Esophagus squamous epithelium (tissue), 5 donors: ENCODE results near the gene KLHL7. TPM values are rescaled to one million over a fixed set of nuclear protein-coding genes. Genes with fewer than 3 reads are reported as not detected.
"Not testable (repeated sequence)": the region's sequence is repeated elsewhere in the genome, so short reads cannot be mapped to it uniquely, and the experiment has no call there.

Source experiments
- DNase-seq: peaks from one replicate; lab custom pipeline; 2025; lab: John Stamatoyannopoulos, UW
- H3K27ac ChIP-seq, 4 donors: fragments of 200-600 bp; sonication (generic); one replicate each; pipeline ENCODE4 v1.5.1; 2016 to 2019; ENCODE audit warnings: mild to moderate bottlenecking in 1 of 4
- H3K27me3 ChIP-seq, 4 donors: fragments of 200-600 bp; sonication (generic); 1 replicate in 3 of 4; 2 replicates in 1 of 4; pipeline versions ENCODE4 v1.5.1 to v1.6.0; 2017 to 2021; ENCODE audit warnings: antibody characterized with exemption in 1 of 4
- H3K36me3 ChIP-seq, 3 donors: fragments of 200-600 bp; sonication (generic); one replicate each; pipeline ENCODE4 v1.5.1; 2016 to 2019
- H3K4me1 ChIP-seq, 3 donors: fragments of 200-600 bp; sonication (generic); one replicate each; pipeline ENCODE4 v1.5.1; 2017 to 2019
- H3K4me3 ChIP-seq, 4 donors: fragments of 200-600 bp; sonication (generic); 1 replicate in 3 of 4; 2 replicates in 1 of 4; pipeline ENCODE4 v1.5.1; 2016 to 2019; ENCODE audit warnings: mild to moderate bottlenecking in 2 of 4, moderate library complexity in 1 of 4
- H3K9me3 ChIP-seq, 3 donors: fragments of 200-600 bp; sonication (generic); one replicate each; pipeline ENCODE4 v1.5.1; 2016 to 2019
- POLR2A ChIP-seq, 4 donors: fragments of 450-650 bp; IDR thresholded peaks; one replicate each; pipeline ENCODE4 v1.6.1; 2017; ENCODE audit warnings: antibody characterized with exemption in 4 of 4, mild to moderate bottlenecking in 4 of 4, moderate library complexity in 3 of 4
- WGBS, 2 donors: methylation state at CpG; one replicate each; pipeline ENCODE4 v1.1.5; 2018; 5-methylcytosine and 5-hydroxymethylcytosine counted together
- intact Hi-C: fragments of 100-400 bp; cut with DNase I; formaldehyde crosslinking; loops from one replicate; pipeline ENCODE4 v1.15.0; 2022
- total RNA-seq, 4 donors: library from RNA; depleted of rRNA; stranded (reverse); fragments of >200 nt; gene quantifications; one replicate each; pipeline ENCODE4 v1.1.0, GENCODE V29; 2016
- TF ChIP-seq, protein P1 (sequence below), 6 experiments: fragments of 450-650 bp in 4 of 6; fragments of 200-600 bp in 2 of 6; sonication (generic) in 2 of 6; IDR thresholded peaks; one replicate each; pipeline ENCODE4 v1.5.1; 2016 to 2019; ENCODE audit warnings: antibody characterized with exemption in 6 of 6, mild to moderate bottlenecking in 4 of 6, moderate library complexity in 4 of 6
- donor health status: DM: yes; HTN: yes; CAD: no.

KLHL7 gene
- total RNA-seq, 4 donors from 2014 or later: 16.3 to 26.9 (median 20.5) TPM

- 71 to 78% methylated on average over 5 of the region's 5 CpGs for WGBS, 2 donors
- H3K27ac ChIP-seq: no peak overlapping the region
- H3K9me3 ChIP-seq: no peaks in the 10 kb centered on the region
- peaks cover 0 to 73% (median 0%) of the 10 kb centered on the region in 3 donors for H3K36me3 ChIP-seq
- H3K4me1 ChIP-seq: no peaks in the 10 kb centered on the region
- no peak overlapping the region for H3K4me3 ChIP-seq
- H3K27me3 ChIP-seq: no peaks in the 10 kb centered on the region
- no peak for TF ChIP-seq POLR2A (IDR thresholded peaks at IDR 0.05)
- TF ChIP-seq, protein P1, sequence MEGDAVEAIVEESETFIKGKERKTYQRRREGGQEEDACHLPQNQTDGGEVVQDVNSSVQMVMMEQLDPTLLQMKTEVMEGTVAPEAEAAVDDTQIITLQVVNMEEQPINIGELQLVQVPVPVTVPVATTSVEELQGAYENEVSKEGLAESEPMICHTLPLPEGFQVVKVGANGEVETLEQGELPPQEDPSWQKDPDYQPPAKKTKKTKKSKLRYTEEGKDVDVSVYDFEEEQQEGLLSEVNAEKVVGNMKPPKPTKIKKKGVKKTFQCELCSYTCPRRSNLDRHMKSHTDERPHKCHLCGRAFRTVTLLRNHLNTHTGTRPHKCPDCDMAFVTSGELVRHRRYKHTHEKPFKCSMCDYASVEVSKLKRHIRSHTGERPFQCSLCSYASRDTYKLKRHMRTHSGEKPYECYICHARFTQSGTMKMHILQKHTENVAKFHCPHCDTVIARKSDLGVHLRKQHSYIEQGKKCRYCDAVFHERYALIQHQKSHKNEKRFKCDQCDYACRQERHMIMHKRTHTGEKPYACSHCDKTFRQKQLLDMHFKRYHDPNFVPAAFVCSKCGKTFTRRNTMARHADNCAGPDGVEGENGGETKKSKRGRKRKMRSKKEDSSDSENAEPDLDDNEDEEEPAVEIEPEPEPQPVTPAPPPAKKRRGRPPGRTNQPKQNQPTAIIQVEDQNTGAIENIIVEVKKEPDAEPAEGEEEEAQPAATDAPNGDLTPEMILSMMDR (IDR thresholded peaks at IDR 0.05): no peak
- DNase-seq: no peak
- intact Hi-C loops: no loop called here
Observed at GRCh38 chr7:23123465-23123864, 17.9 kb downstream of the KLHL7 start.

DNA sequence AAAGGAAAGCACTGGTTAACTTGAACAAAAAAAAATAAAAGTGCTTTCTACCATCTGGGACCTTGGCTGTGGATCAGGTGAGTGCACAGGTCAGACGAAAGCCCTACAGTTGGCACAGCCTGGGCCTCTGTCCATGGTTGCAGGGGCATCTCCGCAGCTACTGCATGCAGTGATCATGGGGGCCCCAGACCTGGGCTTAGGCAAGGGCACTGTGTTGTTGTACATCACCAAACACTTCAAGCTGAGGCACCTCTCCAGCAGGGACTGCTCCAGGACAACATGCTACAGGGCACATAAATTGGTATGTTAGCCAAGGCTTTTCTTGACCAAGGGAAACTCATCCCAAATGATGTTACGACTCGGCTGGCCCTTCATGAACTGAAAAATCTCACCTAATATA is 23.5 kb downstream of the KLHL7 start:
- DNase-seq: no peak
- Histone ChIP-seq H3K4me3 (no peak overlapping the region), H3K9me3 (no peaks in the 10 kb centered on the region), H3K36me3 (peaks cover 0 to 64% (median 0%) of the 10 kb centered on the region in 3 donors), H3K4me1 (no peaks in the 10 kb centered on the region), H3K27me3 (no peaks in the 10 kb centered on the region), H3K27ac (no peak overlapping the region)
- TF ChIP-seq POLR2A (IDR thresholded peaks at IDR 0.05): no peak
- TF ChIP-seq, protein P1 (IDR thresholded peaks at IDR 0.05): no peak
- intact Hi-C loops: no loop called here
- WGBS, 2 donors: 64 to 81% methylated on average over 2 to 4 of the region's 4 CpGs

GRCh38 chr7:23131799-23132198 is 26.2 kb downstream of the KLHL7 start:
- H3K36me3 ChIP-seq: peaks cover 0 to 36% (median 0%) of the 10 kb centered on the region in 3 donors
- H3K9me3 ChIP-seq, H3K4me1 ChIP-seq, H3K27ac ChIP-seq, intact Hi-C loops, DNase-seq, H3K4me3 ChIP-seq, H3K27me3 ChIP-seq: not testable (repeated sequence)
- 91 to 95% methylated on average over 2 of the region's 2 CpGs for WGBS, 2 donors

DNA sequence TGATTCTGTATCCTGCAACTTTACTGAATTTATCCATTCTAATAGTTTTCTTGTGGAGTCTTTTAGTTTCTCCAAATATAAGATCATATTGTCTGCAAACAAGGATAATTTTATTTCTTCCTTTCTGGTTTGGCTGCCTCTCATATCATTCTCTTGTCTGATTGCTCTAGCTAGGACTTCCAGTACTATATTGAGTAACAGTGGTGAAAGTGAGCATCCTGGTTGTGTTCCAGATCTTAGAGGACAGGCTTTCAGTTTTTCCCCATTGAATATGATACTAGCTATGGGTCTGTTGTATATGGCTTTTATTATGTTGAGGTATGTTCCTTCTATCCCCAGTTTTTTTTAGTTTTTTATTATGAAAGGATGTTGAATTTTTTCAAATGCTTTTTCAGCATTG is 28.2 kb downstream of the KLHL7 start:
- intact Hi-C loops: no loop called here

GRCh38 chr7:23135755-23136154 is 30.2 kb downstream of the KLHL7 start:
- peaks cover 0 to 7% (median 0%) of the 10 kb centered on the region in 3 donors for H3K36me3 ChIP-seq
- H3K4me3 ChIP-seq: no peak overlapping the region
- no peaks in the 10 kb centered on the region for H3K27me3 ChIP-seq
- no peak overlapping the region for H3K27ac ChIP-seq
- 74 to 75% methylated on average over 1 of the region's 1 CpG for WGBS, 2 donors
- no peak for DNase-seq
- TF ChIP-seq POLR2A (IDR thresholded peaks at IDR 0.05): no peak
- TF ChIP-seq, protein P1 (IDR thresholded peaks at IDR 0.05): no peak
- H3K4me1 ChIP-seq: no peaks in the 10 kb centered on the region
- no peaks in the 10 kb centered on the region for H3K9me3 ChIP-seq
- intact Hi-C loops: no loop called here

More for the DNA sequence above, 28.2 kb downstream of the KLHL7 start:
- no peak overlapping the region for H3K27ac ChIP-seq
- no peak for TF ChIP-seq POLR2A (IDR thresholded peaks at IDR 0.05)
- TF ChIP-seq, protein P1 (IDR thresholded peaks at IDR 0.05): no peak
- no peak overlapping the region for H3K4me3 ChIP-seq
- H3K36me3 ChIP-seq: peaks cover 0 to 16% (median 0%) of the 10 kb centered on the region in 3 donors
- DNase-seq: no peak
- no peaks in the 10 kb centered on the region for H3K9me3 ChIP-seq
- no peaks in the 10 kb centered on the region for H3K27me3 ChIP-seq
- no peaks in the 10 kb centered on the region for H3K4me1 ChIP-seq

DNA sequence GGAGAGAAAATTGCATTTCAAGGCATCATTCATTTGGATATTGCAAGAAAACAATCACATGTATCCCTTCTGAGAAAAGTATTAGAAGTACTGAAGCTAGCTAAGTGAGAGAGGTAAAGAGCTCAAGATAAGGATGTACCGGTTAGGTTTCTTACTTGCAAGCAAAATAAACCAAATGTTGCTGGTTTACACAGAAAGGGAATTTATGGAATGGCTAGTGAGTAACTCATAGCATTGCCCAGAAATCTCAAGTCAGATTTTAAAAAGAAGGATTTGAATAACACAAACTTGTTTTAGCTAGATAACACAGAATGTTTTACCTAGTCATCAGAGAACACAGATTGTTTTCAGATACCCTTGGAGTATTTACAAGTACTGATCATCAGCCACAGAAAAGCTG is 30.6 kb downstream of the KLHL7 start:
- intact Hi-C loops: no loop called here
- Histone ChIP-seq H3K27me3 (no peaks in the 10 kb centered on the region), H3K4me3 (no peak overlapping the region), H3K36me3 (peaks cover 0 to 11% (median 0%) of the 10 kb centered on the region in 3 donors), H3K9me3 (no peaks in the 10 kb centered on the region), H3K4me1 (no peaks in the 10 kb centered on the region), H3K27ac (no peak overlapping the region)
- 50 to 84% methylated on average over 1 of the region's 1 CpG for WGBS, 2 donors
- no peak for DNase-seq
- no peak for TF ChIP-seq POLR2A (IDR thresholded peaks at IDR 0.05)
- TF ChIP-seq, protein P1 (IDR thresholded peaks at IDR 0.05): no peak
